GM12878 (cell line): Measurements from ENCODE around the gene COL4A2. TPM values are rescaled to one million over a fixed set of nuclear protein-coding genes. Genes with fewer than 3 reads are reported as not detected.
A peak's percentile ranks its signal among the peaks of the same experiment; 100 is the strongest.

ENCODE experiments used
- ATAC-seq: fragments of 200-7000 bp; cut with Tn5 transposase; 3 replicates; pipeline ENCODE4 v1.9.1; 2020; ENCODE audit warnings: mild to moderate bottlenecking, moderate library complexity
- BruUV-seq: library from RNA; stranded (reverse); fragments of 400-500 nt; replicated peaks from 2 replicates; lab custom pipeline; 2021; lab: Mats Ljungman, UMichigan
- CTCF ChIA-PET: fragments of 300-600 bp; sonication (Branson Sonifier 250); formaldehyde crosslinking; extraction: SDS; loops from one replicate; lab custom pipeline; 2021; ENCODE audit warnings: inconsistent platforms; lab: Yijun Ruan, JAX
- POLR2A ChIA-PET: fragments of 350-600 bp; formaldehyde crosslinking; extraction: SDS; loops from one replicate; lab custom pipeline; 2021; ENCODE audit warnings: inconsistent platforms; lab: Charles Lee
- RAD21 ChIA-PET: fragments of 300-600 bp; sonication (Branson Sonifier 250); formaldehyde crosslinking; loops from one replicate; lab custom pipeline; 2023; ENCODE audit warnings: antibody characterized with exemption; ENCODE audit not compliant: unreplicated experiment; lab: Charles Lee
- SMC1A ChIA-PET: fragments of 300-600 bp; sonication (Branson Sonifier 250); formaldehyde crosslinking; loops from one replicate; lab custom pipeline; 2023; ENCODE audit not compliant: unreplicated experiment, uncharacterized antibody; lab: Charles Lee
- DNase-seq: peaks from one replicate; pipeline ENCODE4 v3.0.0-alpha.2; 2011; ENCODE audit warnings: low read depth, low spot score
- FAIRE-seq: peaks from 3 replicates; lab custom pipeline; 2011; peaks lifted over from hg19 to GRCh38; lab: Jason Lieb, UNC
- H2AFZ ChIP-seq: 2 replicates; pipeline ENCODE4 v1.6.0; 2011; ENCODE audit warnings: low read depth, low read length, control low read depth; ENCODE audit not compliant: control insufficient read depth
- H3K27ac ChIP-seq: 2 replicates; pipeline ENCODE4 v1.5.1; 2011; ENCODE audit warnings: control low read depth; ENCODE audit not compliant: control insufficient read depth, insufficient read depth
- H3K27me3 ChIP-seq, 2 experiments: replicated peaks in 1 of 2; 2 replicates each; pipeline versions ENCODE4 v1.6.0 to v1.6.1; 2011; ENCODE audit warnings: low read length in 1 of 2; ENCODE audit not compliant: control insufficient read depth in 2 of 2, insufficient read depth in 2 of 2
- H3K36me3 ChIP-seq, 2 experiments: 2 replicates each; pipeline ENCODE4 v1.5.1; 2011; ENCODE audit warnings: low read length in 1 of 2; ENCODE audit not compliant: control insufficient read depth in 2 of 2, insufficient read depth in 2 of 2
- H3K4me1 ChIP-seq: 2 replicates; pipeline ENCODE4 v1.6.1; 2011; ENCODE audit warnings: mild to moderate bottlenecking, low read length, moderate library complexity, mixed read lengths; ENCODE audit not compliant: control insufficient read depth, insufficient read depth
- H3K4me2 ChIP-seq: 2 replicates; pipeline ENCODE4 v1.6.0; 2011; ENCODE audit warnings: control low read depth; ENCODE audit not compliant: control insufficient read depth, insufficient read depth
- H3K4me3 ChIP-seq: fragments of 200-600 bp; sonication (generic); 2 replicates; pipeline ENCODE4 v1.5.1; 2016
- H3K79me2 ChIP-seq: 2 replicates; pipeline ENCODE4 v1.6.0; 2011; ENCODE audit warnings: low read length; ENCODE audit not compliant: control insufficient read depth, insufficient read depth
- H3K9ac ChIP-seq: 2 replicates; pipeline ENCODE4 v1.8.0; 2011; ENCODE audit warnings: low read length, control low read depth, mixed read lengths; ENCODE audit not compliant: control insufficient read depth, insufficient read depth
- H3K9me3 ChIP-seq: replicated peaks from 3 replicates; pipeline ENCODE4 v1.5.1; 2011; ENCODE audit warnings: mild to moderate bottlenecking, low read length; ENCODE audit not compliant: control insufficient read depth, insufficient read depth
- H4K20me1 ChIP-seq: 2 replicates; pipeline ENCODE4 v1.6.0; 2011; ENCODE audit not compliant: control insufficient read depth, insufficient read depth
- CEBPB ChIP-seq, 2 experiments: fragments of 150-350 bp in 1 of 2; IDR thresholded peaks; 2 replicates each; pipeline ENCODE4 v1.6.1; 2012 to 2014; ENCODE audit warnings: low read depth in 2 of 2, low read length in 2 of 2, borderline replicate concordance in 1 of 2, inconsistent platforms in 1 of 2
- FOXK2 ChIP-seq: fragments of 450-650 bp; IDR thresholded peaks from 2 replicates; pipeline ENCODE4 v1.6.1; 2017; ENCODE audit warnings: mild to moderate bottlenecking, moderate library complexity
- HDAC2 ChIP-seq: fragments of 200-600 bp; sonication (generic); IDR thresholded peaks from 2 replicates; pipeline ENCODE4 v1.6.1; 2017
- SMAD1 ChIP-seq: fragments of 450-650 bp; IDR thresholded peaks from 2 replicates; pipeline ENCODE4 v1.6.1; 2018; ENCODE audit warnings: mild to moderate bottlenecking, low read depth; ENCODE audit not compliant: partially characterized antibody
- WGBS: methylation state at CpG from one replicate; pipeline ENCODE4 v1.1.6; 2016; ENCODE audit warnings: low lambda C conversion rate; ENCODE audit not compliant: insufficient replicate concordance, insufficient coverage; ENCODE audit errors: missing lambda C conversion rate; 5-methylcytosine and 5-hydroxymethylcytosine counted together
- in situ Hi-C: fragments of 300-500 bp; cut with MboI; formaldehyde crosslinking; loops from 9 replicates; pipeline ENCODE4 v1.14.3; 2018; ENCODE audit warnings: mixed read lengths
- intact Hi-C: fragments of 100-400 bp; cut with micrococcal nuclease; formaldehyde crosslinking; loops from one replicate; pipeline ENCODE4 v1.14.2; 2022; ENCODE audit not compliant: unreplicated experiment
- polyA plus RNA-seq, 11 experiments: library from polyadenylated mRNA; depleted of rRNA in 4 of 11; unstranded in 6 of 11; stranded (reverse) in 5 of 11; fragments of >200 nt; fragmentation: Nextera tagmentation in 4 of 11; fragmentation: Illumina TruSeq in 1 of 11; extraction: Ambion mirVana in 4 of 11; extraction: Trizol in 1 of 11; gene quantifications; 1 replicate in 1 of 11; 2 replicates in 10 of 11; pipeline versions ENCODE4 v1.2.1 to v1.2.3, GENCODE V29; 2011 to 2016; ENCODE audit warnings: inconsistent platforms in 2 of 11, missing spikeins in 2 of 11, low read depth in 1 of 11
- total RNA-seq, 4 experiments: library from RNA; depleted of rRNA in 3 of 4; stranded (reverse); fragments of >200 nt in 3 of 4; fragmentation: Illumina TruSeq in 1 of 4; extraction: Trizol in 1 of 4; gene quantifications; 2 replicates each; pipeline versions ENCODE4 v1.2.1 to v1.2.3, GENCODE V29; 2013 to 2021
- TF ChIP-seq, protein P1 (sequence below): fragments of 450-650 bp; IDR thresholded peaks from 2 replicates; pipeline ENCODE4 v1.6.1; 2016; ENCODE audit warnings: mild to moderate bottlenecking, moderate library complexity, borderline replicate concordance

COL4A2 gene
- total and polyA plus RNA-seq, 10 of the 15 experiments (the other 5 are each of a cell fraction or from before 2014, with no cell fraction given), result 0.16 to 1.6 (median 0.62) TPM; not detected in 3

DNA sequence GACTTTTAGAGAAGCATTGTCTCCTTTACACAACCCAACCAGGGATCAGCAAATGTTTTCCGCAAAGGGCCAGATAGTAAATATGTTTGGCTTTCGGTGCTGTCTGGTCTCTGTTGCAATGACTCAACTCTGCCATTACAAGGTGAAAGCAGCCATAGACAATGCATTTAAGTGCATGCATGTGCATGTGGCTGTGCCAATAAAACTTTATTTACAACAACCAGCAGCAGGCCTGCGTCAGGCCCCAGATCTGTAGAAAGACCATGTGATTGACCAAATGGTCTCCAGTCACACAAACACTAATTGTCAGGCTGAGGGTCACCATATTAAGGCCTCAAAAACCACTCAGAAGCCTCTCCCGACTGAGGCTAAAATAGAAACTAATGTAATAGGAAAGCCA is 246.3 kb downstream of the COL4A2 start:
- 63% methylated on average over 4 of the region's 4 CpGs for WGBS
- H2AFZ ChIP-seq, result no peak overlapping the region
- in situ Hi-C loops, result no loop called here
- RAD21 ChIA-PET, result no interaction called here
- no peaks in the 10 kb centered on the region; the same call in 1 of the 2 replicates for H3K4me1 ChIP-seq
- no peak overlapping the region for H3K27ac ChIP-seq
- no peaks in the 10 kb centered on the region; the same call in 2 of the 3 replicates for H3K9me3 ChIP-seq
- no peak overlapping the region for H3K4me3 ChIP-seq
- H3K4me2 ChIP-seq, result no peak overlapping the region
- no TSS peak for BruUV-seq
- no peak for DNase-seq
- POLR2A ChIA-PET, result no interaction called here
- no peaks in the 10 kb centered on the region for H3K27me3 ChIP-seq
- TF ChIP-seq FOXK2 (no peak), HDAC2 (no peak), SMAD1 (no peak), CEBPB (IDR thresholded peaks at IDR 0.05; ENCODE audit: borderline replicate concordance in 1 of 2, low read depth in 2 of 2, low read length in 2 of 2) (no peak)
- TF ChIP-seq, protein P1, sequence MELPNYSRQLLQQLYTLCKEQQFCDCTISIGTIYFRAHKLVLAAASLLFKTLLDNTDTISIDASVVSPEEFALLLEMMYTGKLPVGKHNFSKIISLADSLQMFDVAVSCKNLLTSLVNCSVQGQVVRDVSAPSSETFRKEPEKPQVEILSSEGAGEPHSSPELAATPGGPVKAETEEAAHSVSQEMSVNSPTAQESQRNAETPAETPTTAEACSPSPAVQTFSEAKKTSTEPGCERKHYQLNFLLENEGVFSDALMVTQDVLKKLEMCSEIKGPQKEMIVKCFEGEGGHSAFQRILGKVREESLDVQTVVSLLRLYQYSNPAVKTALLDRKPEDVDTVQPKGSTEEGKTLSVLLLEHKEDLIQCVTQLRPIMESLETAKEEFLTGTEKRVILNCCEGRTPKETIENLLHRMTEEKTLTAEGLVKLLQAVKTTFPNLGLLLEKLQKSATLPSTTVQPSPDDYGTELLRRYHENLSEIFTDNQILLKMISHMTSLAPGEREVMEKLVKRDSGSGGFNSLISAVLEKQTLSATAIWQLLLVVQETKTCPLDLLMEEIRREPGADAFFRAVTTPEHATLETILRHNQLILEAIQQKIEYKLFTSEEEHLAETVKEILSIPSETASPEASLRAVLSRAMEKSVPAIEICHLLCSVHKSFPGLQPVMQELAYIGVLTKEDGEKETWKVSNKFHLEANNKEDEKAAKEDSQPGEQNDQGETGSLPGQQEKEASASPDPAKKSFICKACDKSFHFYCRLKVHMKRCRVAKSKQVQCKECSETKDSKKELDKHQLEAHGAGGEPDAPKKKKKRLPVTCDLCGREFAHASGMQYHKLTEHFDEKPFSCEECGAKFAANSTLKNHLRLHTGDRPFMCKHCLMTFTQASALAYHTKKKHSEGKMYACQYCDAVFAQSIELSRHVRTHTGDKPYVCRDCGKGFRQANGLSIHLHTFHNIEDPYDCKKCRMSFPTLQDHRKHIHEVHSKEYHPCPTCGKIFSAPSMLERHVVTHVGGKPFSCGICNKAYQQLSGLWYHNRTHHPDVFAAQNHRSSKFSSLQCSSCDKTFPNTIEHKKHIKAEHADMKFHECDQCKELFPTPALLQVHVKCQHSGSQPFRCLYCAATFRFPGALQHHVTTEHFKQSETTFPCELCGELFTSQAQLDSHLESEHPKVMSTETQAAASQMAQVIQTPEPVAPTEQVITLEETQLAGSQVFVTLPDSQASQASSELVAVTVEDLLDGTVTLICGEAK, result peak; percentile 95
- no peaks in the 10 kb centered on the region; the same call in 1 of the 2 replicates for H4K20me1 ChIP-seq
- intact Hi-C loops, result loop anchor here (10.0 kb wide), 1 partner anchor 1389 kb away; no protein-coding TSS in a partner anchor
- no peaks in the 10 kb centered on the region; a peak in 1 of 4 replicates for H3K36me3 ChIP-seq
- no peaks in the 10 kb centered on the region for H3K79me2 ChIP-seq
- FAIRE-seq, result no peak
- CTCF ChIA-PET, result interaction anchor here (1.5 kb wide), 1 partner anchor 98 kb away, joined by 7 read pairs; no protein-coding TSS in a partner anchor
- SMC1A ChIA-PET, result interaction anchor here (1.0 to 2.5 kb wide), 3 partner anchors 13 to 43 kb away, joined by 3 to 12 read pairs (median 3); no protein-coding TSS in a partner anchor
- no peak for ATAC-seq
- no peak overlapping the region for H3K9ac ChIP-seq
